Gastrocnemius medialis (tissue), 4 donors: ENCODE measurements around the gene INKA2. TPM values are rescaled to one million over a fixed set of nuclear protein-coding genes. Genes with fewer than 3 reads are reported as not detected.

Source experiments
- ATAC-seq, 2 donors: fragments of 150-250 bp; one replicate each; pipeline ENCODE4 v1.9.1; 2016
- DNase-seq, 2 donors: peaks; one replicate each; pipeline ENCODE4 v3.0.0-alpha.2; 2019
- H3K27ac ChIP-seq, 4 donors: fragments of 200-600 bp; sonication (generic); 1 replicate in 1 of 4; 2 replicates in 3 of 4; pipeline ENCODE4 v1.5.1; 2016 to 2018; ENCODE audit warnings: mild to moderate bottlenecking in 2 of 4, moderate library complexity in 1 of 4
- H3K27me3 ChIP-seq, 3 donors: fragments of 200-600 bp; sonication (generic) in 2 of 3; 1 replicate in 1 of 3; 2 replicates in 2 of 3; pipeline versions ENCODE4 v1.5.1 to v1.6.0; 2016 to 2019; ENCODE audit warnings: mild to moderate bottlenecking in 1 of 3, moderate library complexity in 1 of 3
- H3K36me3 ChIP-seq, 2 donors: fragments of 200-600 bp; sonication (generic) in 1 of 2; one replicate each; pipeline ENCODE4 v1.5.1; 2017 to 2018
- H3K4me1 ChIP-seq, 2 donors: fragments of 200-600 bp; sonication (generic) in 1 of 2; one replicate each; pipeline ENCODE4 v1.5.1; 2016 to 2017; ENCODE audit warnings: mild to moderate bottlenecking in 2 of 2
- H3K4me3 ChIP-seq, 4 donors: fragments of 200-600 bp; sonication (generic) in 3 of 4; 1 replicate in 1 of 4; 2 replicates in 3 of 4; pipeline ENCODE4 v1.5.1; 2016 to 2019; ENCODE audit warnings: mild to moderate bottlenecking in 2 of 4
- H3K9me3 ChIP-seq, 3 donors: fragments of 200-600 bp; sonication (generic) in 2 of 3; 1 replicate in 1 of 3; 2 replicates in 2 of 3; pipeline ENCODE4 v1.5.1; 2016 to 2019
- POLR2A ChIP-seq, 2 donors: fragments of 450-650 bp; IDR thresholded peaks; one replicate each; pipeline ENCODE4 v1.6.1; 2017; ENCODE audit warnings: antibody characterized with exemption in 2 of 2, mild to moderate bottlenecking in 2 of 2, moderate library complexity in 2 of 2
- in situ Hi-C, 4 donors: fragments of 200-750 bp; cut with MboI; loops; one replicate each; pipeline versions ENCODE4 v1.15.0 to v1.8.0; 2017; ENCODE audit warnings: low sequenced_read_pairs in 4 of 4
- intact Hi-C: fragments of 100-400 bp; cut with DNase I; formaldehyde crosslinking; loops from one replicate; pipeline ENCODE4 v1.15.1; 2023; ENCODE audit warnings: low total_unique reads
- total RNA-seq, 4 donors: library from RNA; depleted of rRNA; stranded (reverse); fragments of >200 nt; gene quantifications; one replicate each; pipeline versions ENCODE4 v1.1.0 to v1.2.3, GENCODE V29; 2016
- TF ChIP-seq, protein P1 (sequence below), 5 experiments: fragments of 450-650 bp in 3 of 5; fragments of 200-600 bp in 2 of 5; sonication (generic) in 2 of 5; IDR thresholded peaks in 4 of 5; conservative IDR thresholded peaks in 1 of 5; 1 replicate in 4 of 5; 2 replicates in 1 of 5; pipeline ENCODE4 v1.5.1; 2016 to 2019; ENCODE audit warnings: antibody characterized with exemption in 5 of 5, mild to moderate bottlenecking in 3 of 5, moderate library complexity in 3 of 5

The INKA2 gene
- total RNA-seq, 4 donors from 2014 or later, result 4.7 to 11.8 (median 5.1) TPM

DNA sequence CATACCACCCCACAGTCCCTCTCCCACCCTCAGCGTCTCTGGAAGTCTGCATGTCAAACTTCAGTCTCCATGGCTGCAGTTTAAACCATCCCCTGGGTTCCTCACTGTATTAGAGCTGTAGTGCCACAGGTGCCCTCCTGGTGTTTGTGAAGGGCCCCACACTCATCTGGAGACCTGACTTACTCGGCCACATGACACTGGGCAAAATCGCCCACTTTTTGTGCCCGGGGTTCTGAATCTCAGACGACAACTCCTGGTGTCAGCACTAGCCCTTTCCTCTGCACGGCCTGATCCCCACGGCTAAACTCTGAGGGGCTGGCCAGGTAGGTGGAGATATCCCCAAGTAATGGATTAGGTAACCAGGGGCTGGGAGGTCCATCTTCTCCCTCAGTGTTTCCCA lies 6.5 kb downstream of the INKA2 start:
- DNase-seq, result no peak
- no peaks in the 10 kb centered on the region for H3K27me3 ChIP-seq
- ATAC-seq, result no peak
- in situ Hi-C loops, result no loop called here
- no peaks in the 10 kb centered on the region for H3K9me3 ChIP-seq
- no peaks in the 10 kb centered on the region for H3K36me3 ChIP-seq
- intact Hi-C loops, result no loop called here
- H3K4me1 ChIP-seq, result peaks cover 91 to 95% of the 10 kb centered on the region in 2 donors
- peak overlapping the region; percentile 60 to 85 (median 68) for H3K27ac ChIP-seq
- no peak overlapping the region for H3K4me3 ChIP-seq
- TF ChIP-seq, protein P1, sequence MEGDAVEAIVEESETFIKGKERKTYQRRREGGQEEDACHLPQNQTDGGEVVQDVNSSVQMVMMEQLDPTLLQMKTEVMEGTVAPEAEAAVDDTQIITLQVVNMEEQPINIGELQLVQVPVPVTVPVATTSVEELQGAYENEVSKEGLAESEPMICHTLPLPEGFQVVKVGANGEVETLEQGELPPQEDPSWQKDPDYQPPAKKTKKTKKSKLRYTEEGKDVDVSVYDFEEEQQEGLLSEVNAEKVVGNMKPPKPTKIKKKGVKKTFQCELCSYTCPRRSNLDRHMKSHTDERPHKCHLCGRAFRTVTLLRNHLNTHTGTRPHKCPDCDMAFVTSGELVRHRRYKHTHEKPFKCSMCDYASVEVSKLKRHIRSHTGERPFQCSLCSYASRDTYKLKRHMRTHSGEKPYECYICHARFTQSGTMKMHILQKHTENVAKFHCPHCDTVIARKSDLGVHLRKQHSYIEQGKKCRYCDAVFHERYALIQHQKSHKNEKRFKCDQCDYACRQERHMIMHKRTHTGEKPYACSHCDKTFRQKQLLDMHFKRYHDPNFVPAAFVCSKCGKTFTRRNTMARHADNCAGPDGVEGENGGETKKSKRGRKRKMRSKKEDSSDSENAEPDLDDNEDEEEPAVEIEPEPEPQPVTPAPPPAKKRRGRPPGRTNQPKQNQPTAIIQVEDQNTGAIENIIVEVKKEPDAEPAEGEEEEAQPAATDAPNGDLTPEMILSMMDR (IDR thresholded peaks at IDR 0.05 in 4 of 5, conservative IDR thresholded peaks at IDR 0.05 in 1 of 5), result no peak
- no peak for TF ChIP-seq POLR2A (IDR thresholded peaks at IDR 0.05)

DNA sequence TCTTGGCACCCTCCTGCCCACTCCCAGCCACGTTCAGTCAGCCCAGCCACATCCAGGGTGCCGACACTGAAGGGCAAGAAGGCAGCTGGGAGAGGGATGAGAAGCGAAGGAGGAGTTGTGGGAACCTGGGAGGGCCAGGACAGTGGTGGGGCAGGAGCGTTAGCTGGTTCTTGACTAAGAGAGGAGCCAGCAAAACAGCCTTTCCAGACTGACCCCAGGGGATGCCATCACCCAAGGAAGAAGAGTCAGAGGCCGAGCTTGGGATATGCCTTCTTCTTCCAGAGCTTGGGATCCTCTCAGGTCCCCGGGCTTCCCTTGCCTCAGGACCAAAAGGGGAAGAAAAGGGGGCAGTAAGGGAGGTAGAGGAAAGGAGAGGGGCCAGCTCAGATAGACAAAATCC lies 7.2 kb downstream of the INKA2 start:
- H3K4me1 ChIP-seq, result peaks cover 89 to 95% of the 10 kb centered on the region in 2 donors

DNA sequence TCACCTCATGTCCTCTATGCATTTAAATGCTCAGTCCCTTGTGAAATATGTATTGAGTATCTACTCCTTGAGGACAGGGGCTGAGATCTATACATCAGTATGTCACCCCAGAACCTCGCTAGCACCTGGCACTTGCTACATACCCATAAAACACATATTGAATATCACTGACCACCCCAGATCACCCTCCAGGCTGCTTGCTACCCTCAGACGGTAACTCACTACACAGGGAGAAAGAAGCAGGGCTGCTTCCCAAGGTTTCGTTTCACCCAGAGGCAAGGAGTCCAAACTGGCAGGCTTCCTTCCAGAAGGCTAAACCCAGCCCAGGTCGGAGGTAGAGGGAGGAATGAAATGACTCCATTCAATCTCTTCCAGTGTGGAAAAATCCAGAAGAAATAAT lies 8.5 kb downstream of the INKA2 start:
- ATAC-seq (no peak), DNase-seq (no peak)
- H3K27ac ChIP-seq, result peak overlapping the region; percentile 70 to 85 (median 77)
- H3K4me3 ChIP-seq, result no peak overlapping the region
- no peaks in the 10 kb centered on the region for H3K27me3 ChIP-seq
- H3K36me3 ChIP-seq, result no peaks in the 10 kb centered on the region
- in situ Hi-C loops, result no loop called here
- intact Hi-C loops, result no loop called here
- no peak for TF ChIP-seq POLR2A (IDR thresholded peaks at IDR 0.05)
- TF ChIP-seq, protein P1 (IDR thresholded peaks at IDR 0.05 in 4 of 5, conservative IDR thresholded peaks at IDR 0.05 in 1 of 5), result no peak
- peaks cover 86 to 95% of the 10 kb centered on the region in 2 donors for H3K4me1 ChIP-seq
- H3K9me3 ChIP-seq, result no peaks in the 10 kb centered on the region

More for the DNA sequence above, 7.2 kb downstream of the INKA2 start:
- Histone ChIP-seq H3K27ac (peak overlapping the region in 2 of 4 donors; percentile 81 to 85), H3K36me3 (no peaks in the 10 kb centered on the region), H3K9me3 (no peaks in the 10 kb centered on the region), H3K27me3 (no peaks in the 10 kb centered on the region), H3K4me3 (no peak overlapping the region)
- in situ Hi-C loops, result no loop called here
- intact Hi-C loops, result no loop called here
- no peak for DNase-seq
- ATAC-seq, result no peak
- TF ChIP-seq, protein P1 (IDR thresholded peaks at IDR 0.05 in 4 of 5, conservative IDR thresholded peaks at IDR 0.05 in 1 of 5), result no peak
- TF ChIP-seq POLR2A (IDR thresholded peaks at IDR 0.05), result no peak

DNA sequence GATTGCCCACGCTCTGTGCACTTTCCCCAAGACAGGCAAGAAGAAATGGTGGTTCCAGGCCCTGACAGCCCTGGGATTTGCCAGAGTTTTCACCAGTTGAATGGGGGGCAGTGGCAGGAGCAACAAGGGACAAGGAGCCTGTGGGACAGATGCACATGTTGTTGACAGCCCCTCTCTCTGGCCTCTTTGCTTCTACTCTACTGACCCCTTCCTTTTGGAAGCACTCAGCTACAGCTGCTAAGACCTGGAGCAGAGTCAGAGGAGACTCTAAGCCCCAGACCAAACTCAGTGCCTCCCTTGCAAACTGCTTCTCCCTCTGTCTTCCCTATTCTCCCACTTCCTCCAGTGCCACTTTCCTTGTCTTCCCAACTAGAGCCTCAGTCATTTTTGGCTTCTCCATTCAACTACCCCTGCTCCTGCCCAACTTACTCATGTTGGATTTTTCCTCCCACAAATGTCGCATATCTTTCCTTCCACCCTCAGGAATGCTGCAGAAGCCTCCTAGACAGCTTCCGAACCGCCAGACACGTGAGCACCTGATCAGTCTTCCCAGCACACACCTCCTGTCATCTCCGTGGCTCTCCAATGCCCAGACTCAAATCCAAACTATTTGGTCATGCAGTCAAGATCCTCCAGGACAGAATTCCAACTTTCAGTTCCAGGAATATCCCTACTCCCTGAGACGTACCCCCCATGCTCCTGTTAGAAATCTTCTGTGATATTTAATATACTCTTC lies 9.1 kb downstream of the INKA2 start:
- no peaks in the 10 kb centered on the region for H3K27me3 ChIP-seq
- H3K27ac ChIP-seq, result peak overlapping the region; percentile 70 to 85 (median 77)
- DNase-seq (no peak), ATAC-seq (peak in 1 of 2 donors; percentile 3)
- in situ Hi-C loops, result no loop called here
- H3K4me1 ChIP-seq, result peaks cover 88 to 95% of the 10 kb centered on the region in 2 donors
- H3K4me3 ChIP-seq, result no peak overlapping the region
- no peak for TF ChIP-seq POLR2A (IDR thresholded peaks at IDR 0.05)
- TF ChIP-seq, protein P1 (IDR thresholded peaks at IDR 0.05 in 4 of 5, conservative IDR thresholded peaks at IDR 0.05 in 1 of 5), result no peak
- H3K36me3 ChIP-seq, result no peaks in the 10 kb centered on the region
- H3K9me3 ChIP-seq, result no peaks in the 10 kb centered on the region
- intact Hi-C loops, result no loop called here
